NCI-H128 (cell line): ENCODE measurements around the gene HOXA7.

ENCODE experiments used
- DNase-seq: peaks from one replicate; lab custom pipeline; 2025; ENCODE audit not compliant: unreplicated experiment; lab: John Stamatoyannopoulos, UW

HOXA7 gene

DNA sequence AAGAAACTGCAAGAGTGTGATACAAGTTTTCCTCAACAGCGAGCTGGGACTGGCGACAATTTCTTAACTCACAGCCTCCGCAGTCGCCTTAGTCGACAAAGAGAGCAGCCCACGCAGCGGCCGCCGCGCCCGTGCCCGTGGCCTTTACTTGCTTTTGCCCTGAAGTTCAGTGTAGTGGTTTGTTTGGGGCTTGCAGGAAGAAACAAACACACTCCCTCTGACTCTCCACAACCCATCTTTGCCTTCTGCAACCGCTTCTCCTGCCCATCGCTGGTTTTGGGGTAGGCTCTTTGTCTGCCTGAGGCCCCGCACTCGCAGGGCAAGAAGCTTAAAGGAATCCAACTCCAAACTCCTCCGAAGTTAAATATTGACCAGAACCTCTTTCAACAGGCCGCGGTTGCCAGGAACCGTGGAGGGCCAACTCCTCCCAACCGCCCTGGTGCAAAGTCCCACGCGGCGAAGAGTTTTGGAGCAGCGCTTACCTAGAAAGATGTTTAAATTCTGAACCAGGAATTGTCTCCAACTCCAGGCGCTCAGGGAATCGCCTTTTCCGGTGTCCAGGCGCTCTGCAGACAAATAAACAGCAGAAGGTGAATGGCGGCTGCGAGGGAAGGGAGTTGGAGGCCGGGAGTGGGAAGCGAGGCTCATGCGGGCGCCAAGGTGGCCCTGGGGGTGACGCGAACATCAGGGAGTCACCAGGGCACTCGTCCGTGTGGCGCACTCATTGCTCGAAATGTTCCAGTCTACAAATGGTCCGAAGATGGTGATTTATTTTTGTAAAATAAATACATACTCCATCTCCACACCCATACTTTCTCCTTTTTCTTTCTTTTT, 34.2 kb downstream of the HOXA7 start:
- DNase-seq = no peak

DNA sequence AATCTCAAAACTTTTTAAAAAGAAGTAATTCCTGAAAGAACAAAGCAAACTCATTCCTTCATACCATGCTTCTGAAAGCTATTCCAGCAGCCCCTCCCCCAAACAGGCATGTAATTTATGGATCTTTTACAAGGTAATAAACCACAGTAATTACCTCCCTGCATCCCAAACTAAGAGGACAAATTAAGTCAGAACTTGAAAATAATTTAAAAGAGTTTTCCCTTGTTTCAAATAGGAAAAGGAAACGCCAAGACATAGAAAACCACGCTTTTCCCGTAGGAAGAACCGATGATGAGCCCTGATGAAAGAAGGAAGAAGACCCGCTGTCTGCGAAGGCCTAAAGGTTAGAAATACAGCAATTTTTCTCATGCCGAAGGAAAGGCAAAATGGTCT, 34.8 kb downstream of the HOXA7 start:
- no peak for DNase-seq

DNA sequence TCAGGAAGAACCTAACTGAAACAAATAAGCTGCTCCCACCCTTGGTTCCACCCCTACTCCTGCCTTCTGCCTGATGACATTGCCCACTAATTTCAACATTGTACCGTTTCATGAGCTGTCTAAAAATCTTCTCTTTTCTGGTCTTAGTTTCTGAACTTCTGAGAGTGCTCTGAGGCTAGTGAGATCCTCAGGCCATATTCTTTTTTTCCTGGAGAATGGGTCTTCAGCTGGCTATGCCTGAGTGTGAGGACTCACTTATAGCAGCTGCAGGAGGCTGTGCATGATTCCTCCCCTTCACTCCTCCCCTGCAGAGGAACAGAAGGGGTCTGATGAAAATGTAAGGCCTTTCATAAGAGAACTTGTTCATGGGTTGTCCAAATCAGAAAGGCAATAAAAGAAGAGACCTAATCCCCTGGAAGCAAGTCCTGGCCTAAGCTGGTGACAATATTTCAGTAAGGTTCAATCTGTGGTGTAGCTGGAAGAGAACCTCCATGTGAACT, 37.0 kb downstream of the HOXA7 start:
- DNase-seq = no peak

DNA sequence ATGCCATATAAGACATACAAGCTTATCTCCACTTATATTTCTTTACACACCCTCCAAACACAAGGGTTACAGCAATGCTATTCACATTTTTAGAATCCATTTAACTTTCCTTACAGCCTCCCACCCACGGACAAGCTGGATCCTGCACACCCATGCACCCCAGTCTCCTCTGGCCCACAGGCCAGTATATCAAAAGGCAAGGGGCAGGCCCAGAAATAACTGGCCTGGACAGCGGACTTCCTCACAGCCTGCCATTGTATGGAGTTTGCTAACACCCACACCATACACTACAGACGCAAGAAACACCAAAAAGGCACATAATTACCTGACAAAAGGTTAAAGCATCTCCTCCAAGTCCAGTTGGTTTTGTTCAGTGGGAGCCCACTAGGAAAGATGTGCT, 37.9 kb downstream of the HOXA7 start:
- no peak for DNase-seq

DNA sequence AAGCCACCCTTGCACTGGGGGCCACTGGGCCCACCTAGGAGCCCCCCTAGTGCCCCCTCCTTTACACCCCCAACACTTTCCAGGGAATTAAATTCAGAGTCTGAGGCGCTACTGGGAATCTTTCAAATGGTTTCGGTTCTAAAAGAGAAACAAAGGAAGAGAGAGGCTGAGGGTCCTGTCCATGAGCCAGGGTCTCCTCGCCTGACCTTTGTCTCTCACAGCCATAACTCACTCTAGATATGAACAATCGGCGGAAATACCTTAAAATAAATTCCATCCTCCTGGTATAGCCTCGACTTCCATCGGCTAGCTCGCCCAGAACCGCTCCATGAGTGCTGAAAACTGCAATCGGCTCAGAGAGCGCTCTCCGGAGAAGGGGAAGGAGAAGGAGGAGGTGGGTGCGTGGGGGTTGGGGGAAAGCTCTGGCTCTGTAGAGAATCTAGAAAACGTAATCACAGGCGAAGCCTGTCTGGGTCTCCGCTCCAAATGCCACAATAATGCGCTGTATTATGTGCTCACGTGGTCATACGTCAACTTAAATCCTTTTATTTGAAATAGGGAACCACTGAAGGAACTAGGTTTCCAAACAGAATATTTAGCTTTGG, 38.5 kb downstream of the HOXA7 start:
- no peak for DNase-seq

DNA sequence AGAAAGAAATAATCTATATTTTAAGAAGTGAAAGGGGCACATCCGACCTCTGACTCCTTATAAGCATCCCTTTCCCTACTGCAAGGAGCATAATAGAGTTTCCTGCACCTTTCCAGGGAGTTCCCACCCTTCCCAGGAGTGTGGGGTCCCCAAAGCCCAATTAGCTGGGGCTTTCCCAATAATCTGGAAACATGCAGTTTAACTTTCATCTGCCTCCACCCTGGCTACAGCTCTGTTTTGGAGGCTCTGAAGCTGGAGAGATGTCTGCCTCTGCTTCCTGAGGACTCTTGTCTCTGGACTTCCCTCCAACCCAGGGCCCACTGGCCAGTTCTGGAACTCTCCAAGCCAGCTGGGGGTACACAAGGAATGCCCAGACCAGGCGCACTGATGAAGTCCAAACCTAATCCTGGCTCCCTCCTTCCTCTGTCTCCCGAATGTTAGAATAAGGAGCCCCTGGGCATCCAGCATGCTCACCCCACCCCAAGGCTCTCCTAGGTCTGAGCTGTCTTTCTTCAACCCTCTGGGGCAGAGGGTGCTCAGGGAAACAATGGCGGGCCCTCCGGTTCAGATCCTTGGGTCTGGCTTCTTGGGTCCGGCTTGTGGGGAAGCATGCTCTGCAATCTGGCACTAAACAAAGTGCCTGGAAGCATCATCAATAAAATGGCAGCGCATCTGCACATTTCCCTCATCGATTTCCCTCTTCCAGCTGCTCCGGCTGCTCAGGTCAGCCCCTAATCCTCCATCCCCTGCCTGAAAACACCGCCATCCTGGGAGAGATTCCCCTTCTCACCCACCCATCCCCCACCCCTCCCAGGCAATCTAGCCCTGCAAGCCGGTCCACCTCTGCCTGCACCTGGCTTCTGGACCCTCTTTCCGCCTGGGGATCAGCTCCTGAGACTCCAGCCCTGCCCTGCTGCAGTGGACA, 39.3 kb downstream of the HOXA7 start:
- DNase-seq = no peak

DNA sequence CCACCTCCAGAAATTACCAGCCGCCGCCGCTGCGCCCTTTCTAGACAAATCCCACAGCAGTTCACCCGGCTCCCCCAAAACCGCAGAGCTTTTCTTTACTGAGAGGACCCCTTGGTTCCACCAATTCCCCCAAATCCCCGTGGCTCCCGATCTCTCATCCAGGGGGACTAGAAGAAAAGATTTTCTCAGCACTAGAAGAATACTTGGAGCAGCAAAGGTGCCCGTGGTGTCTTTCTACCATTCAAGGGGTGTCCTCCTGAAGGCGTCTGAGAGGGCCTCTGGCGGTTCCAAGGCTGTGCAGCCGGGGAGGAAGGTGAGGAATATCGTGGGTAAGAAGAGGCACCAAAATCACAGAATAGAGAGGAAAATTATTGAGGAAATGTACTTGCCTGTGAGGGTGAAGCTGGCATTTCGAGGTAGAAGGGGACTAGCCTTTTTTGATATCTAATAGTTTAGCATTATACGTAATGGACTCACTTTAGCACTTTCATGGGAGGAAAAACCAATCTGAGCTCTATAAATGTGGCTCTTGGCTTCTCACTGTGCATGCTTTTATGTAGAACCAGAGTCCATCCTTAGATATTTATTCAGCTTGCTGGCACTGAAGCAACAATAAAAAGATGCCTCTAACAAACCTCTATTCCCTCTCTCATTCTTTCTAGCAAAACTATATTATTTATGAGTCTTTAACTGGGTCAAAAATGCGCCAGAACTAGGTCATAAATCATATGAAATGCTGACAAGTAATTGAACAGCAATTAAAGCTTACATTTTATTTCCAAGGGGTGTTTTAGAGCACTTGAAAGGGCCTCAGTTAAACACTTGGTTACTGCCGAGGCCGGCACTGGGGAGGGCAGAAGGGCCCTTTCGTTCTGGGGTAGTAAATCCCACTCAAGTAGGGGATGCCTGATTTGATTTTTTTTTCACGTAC, 40.2 kb downstream of the HOXA7 start:
- no peak for DNase-seq

DNA sequence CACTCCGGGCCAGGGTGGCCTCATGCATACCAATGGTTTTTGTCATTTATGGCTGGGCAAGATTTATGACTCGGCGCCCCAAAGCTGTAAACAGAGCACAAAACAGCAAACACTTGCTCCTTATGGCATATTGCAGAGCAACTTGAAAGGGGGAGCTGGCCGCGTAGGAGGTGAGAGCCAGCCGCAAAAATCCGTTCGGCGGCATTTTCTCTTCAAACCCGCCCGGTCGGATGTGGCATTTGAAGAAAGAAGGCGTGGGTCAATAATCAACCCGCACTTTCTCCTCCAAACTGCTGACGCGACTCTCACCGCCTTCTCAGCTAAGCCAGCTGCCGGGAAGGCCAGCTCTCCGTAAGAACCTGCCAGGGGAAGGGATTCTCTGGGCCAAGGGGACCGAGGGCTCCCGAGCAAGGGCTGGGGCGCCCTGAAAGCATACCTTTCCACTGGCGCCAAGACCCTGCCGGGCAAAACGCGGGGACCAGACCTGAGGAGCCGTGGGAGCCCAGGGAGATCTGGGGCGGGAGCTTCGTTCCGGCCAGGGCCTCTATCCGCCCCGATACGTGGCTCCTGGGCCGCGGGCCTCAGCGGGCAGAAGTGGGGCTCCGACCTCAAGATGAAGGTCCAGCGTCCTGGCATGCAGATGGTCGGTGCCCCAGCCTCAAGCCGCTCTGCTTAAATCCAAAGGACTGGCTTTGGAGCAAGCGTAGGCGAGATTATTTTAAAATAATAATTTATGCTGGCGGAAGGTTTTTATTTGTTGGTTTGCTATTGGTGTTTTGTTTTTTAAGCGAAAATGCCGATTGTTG, 41.1 kb downstream of the HOXA7 start:
- no peak for DNase-seq

DNA sequence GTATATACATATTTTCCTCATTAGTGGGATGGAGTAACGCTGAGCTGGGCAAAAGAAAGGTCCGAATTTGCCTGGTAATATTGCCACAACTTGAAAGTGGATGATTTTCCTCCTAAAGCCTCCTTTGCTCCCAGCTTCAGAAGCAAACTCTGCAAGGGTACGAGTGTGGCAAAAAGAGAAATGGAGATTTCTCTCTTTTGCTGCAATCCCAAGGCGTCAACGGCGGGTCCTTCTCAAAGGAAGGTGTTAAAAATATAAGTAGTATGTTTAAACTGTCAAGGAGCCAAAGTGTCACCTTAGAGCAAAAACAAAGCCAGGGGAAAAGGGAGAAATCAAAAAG, 41.6 kb downstream of the HOXA7 start:
- DNase-seq = no peak

DNA sequence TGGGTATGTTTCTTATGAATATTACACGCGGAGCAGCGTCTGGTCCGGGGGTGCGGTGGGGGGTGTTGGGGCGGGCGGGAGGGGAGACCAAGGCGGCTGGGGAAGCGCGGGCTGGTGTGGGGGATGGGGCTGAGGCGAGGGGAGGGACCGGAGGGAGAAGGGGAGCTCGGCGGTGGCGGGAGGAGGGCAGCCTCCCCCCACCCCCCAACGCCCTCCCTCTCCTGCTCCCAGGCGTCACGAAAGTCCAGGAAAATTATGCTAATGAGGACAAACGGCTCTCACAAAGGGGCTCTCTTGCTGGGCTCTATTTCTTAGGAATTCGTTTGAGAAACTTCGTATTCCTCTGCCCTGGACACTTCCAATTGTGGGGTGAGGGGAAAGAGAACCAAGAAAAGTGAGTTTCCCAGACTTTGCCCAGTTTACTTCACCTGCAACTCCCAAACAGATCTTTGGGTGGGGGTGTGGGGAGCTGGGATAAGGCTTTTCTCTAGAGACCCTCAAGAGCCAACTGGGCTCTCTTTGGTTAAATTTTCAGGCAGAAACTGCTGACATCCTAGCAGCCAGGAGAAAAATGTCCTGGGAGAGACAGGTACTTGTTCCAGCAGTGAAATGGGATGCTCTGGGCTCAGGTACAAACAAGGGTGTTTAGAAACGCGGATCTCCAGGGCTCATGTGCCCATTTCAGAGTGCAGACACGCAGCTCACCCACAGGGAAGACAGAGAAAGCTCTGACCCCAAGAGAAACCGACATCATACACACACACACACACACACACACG, 42.3 kb downstream of the HOXA7 start:
- DNase-seq = no peak

DNA sequence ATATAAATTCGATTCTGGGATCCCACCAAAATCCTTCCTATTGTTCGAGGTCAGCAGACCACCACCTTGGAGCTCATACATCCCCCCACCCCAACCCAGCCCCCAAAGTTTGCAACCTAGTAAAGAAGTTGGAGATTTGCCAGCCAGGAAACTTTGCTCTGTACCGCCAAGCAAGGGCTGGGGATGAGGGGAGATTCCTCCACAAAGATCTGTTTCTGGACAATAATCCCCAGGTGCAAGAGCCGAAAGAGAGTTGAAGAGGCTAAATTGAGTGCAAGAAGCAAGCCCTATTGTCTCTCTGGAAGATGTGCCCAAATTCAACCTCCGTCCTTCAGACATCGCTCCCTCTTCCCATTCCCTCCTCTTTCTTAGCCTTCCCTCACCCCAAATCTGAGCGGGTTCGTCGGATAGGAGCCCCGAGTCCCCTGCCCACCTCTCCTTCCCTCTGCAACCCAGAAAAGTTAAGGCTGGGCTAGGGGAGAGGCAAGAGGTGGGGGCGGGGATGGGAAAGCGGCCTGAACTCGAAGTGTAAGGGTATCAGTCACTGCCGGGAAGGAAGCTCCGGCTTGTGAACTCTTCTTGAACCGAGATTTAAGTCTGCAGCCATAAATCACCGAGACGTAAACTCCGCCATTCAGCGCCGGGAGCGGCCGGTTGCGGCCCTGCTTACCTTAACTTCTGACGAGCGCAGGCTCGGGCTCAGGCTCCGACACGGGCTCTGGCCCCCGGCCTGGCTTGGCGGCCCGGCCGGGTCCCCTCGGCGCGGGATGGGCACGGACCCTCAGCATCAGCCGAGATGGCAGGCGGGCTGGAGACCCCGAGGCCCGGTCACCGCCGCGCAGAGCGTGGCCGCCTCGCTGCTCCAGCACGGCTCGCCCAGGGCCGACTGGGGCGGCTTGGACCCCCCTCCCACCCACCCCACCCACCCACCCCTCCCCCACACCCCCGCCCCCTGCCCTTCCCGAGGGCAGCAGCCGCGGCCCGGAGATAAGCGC, 43.2 kb downstream of the HOXA7 start:
- no peak for DNase-seq

DNA sequence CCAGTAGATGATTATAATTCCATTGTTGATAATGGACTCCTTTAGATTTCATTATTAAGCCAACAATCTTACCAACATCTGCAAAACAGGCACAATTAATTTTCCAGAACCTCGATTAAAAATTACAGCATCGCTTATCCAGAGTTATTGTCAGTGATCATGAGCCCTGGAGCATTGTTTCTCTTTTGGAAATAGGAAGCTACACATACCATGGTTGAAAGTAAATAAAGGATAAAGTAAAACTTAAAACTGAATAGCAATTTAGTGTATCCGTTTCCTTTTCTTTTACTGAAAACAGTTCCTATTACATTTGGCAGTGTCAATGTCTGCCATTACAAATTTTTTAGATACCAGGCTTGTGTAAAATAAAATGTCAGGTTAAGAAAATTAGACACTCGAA, 44.1 kb downstream of the HOXA7 start:
- no peak for DNase-seq

DNA sequence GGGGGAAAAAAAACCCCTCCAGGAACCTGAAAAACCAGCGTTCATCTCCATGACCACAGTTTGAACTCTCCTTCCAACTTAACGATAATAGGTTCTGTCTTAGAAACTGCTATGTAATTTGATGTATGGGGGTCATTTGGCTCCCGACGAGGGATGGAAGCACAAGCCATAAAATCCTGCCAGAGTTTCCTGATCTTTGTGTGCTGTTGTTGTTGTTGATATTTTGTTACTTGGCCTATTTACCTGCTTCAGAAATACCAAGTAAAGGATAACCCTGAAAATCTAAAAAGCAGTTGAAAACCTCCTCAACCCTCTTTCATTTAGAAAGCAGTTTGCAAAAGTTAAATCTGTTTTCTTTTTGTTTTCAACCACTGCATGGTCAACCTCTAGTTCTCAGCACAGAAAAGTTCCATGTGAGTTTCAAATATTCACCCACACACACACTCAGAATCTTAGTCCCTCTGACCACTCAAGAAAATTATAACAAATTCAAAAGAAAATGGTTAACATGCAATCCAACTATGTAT, 44.7 kb downstream of the HOXA7 start:
- no peak for DNase-seq

DNA sequence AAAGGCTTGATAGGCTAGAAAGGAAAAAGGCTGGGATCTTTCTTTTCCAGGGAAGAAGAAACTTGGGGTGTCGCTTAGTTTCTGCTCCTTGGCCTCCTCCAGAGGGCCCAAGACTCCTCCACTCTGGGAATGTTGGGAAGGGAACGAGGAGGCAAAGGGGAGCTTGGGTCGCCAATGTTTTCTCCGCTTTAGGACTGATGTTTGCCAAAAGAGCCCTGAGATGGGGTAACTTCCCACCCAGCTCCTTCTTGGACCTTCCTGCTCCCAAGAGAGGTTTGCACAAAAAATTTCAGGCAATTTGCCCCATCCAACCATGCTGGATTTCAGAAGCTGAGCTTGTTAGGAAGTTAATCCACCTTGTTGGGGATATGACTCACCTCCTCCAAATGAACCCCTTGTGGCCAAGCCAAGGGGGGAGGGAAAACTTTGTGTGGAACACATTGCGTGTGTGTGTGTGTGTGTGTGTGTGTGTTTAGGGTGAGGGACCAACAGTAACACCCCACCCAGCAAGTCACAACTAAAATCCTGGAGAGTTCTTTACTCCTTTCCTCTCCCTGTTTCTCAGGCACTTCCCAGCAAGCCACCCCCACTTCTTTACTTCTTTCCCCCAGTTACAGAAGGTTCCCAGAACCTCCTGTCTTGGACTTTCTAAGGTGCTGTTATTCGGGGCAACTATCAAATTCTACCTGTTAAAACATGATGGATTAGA, 45.3 kb downstream of the HOXA7 start:
- DNase-seq = no peak

DNA sequence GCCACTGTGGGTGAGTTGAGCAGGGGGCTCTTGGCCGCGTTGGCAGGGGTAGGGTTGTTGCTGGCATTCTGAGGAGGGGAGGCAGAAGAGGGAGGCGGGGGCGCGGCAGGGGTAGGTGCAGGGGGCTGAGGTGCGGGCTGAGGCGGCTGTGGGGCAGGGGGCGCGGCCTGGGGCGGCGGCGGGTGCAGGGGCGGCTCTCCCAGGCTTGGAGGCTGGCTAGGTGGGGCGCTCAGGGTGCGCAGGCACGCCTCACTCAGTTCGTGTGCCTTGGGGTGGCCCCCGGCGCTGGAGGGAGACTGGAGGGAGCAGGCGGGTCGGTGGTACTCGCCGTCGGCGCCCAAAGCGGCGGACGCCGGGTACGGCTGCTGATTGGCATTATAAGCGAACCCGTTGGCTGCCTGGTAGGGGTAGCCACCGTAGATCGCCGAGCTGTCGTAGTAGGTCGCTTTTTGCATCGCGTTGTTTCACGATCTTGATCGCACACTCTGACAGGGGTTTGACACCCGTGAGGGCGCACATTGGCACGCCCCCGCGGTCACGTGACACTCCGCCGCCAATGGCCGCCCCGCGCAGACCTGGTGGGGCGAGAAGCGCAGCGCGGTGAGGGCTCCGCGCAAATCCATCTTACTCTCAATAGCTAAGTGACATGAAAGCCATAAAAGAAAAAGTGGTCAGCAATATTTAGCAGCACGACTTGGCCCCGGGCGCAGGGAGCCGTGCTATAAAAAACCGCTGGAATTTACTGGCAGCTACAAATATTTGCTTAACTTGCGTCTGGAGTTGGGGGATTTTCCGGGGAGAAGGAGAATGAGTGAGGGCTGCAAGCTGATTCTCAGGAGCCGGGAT, 46.1 kb downstream of the HOXA7 start:
- DNase-seq = no peak
